BJ (cell line): Measurements from ENCODE around the gene REX1BD. TPM values are rescaled to one million over a fixed set of nuclear protein-coding genes. Genes with fewer than 3 reads are reported as not detected.

Source experiments
- CTCF ChIA-PET: fragments of 350-600 bp; formaldehyde crosslinking; extraction: SDS; loops from one replicate; lab custom pipeline; 2021; ENCODE audit warnings: antibody characterized with exemption, inconsistent platforms; lab: Yijun Ruan, JAX
- POLR2A ChIA-PET: fragments of 300-600 bp; sonication (Branson Sonifier 250); formaldehyde crosslinking; extraction: SDS; loops from one replicate; lab custom pipeline; 2021; ENCODE audit warnings: antibody characterized with exemption; lab: Charles Lee
- DNase-seq: peaks from one replicate; pipeline ENCODE4 v3.0.0-alpha.2; 2011; ENCODE audit warnings: low read depth
- H3K27me3 ChIP-seq: 2 replicates; pipeline ENCODE4 v1.6.0; 2011; ENCODE audit warnings: low read length; ENCODE audit not compliant: control insufficient read depth, insufficient read depth
- H3K36me3 ChIP-seq: 2 replicates; pipeline ENCODE4 v1.5.1; 2011; ENCODE audit warnings: low read length; ENCODE audit not compliant: control insufficient read depth, insufficient read depth
- H3K4me3 ChIP-seq: 2 replicates; pipeline ENCODE4 v1.5.1; 2011; ENCODE audit warnings: low read depth, mild to moderate bottlenecking, control low read depth, low read length
- polyA plus RNA-seq: library from polyadenylated mRNA; depleted of rRNA; stranded (reverse); fragments of >200 nt; gene quantifications from 2 replicates; pipeline ENCODE4 v1.2.3, GENCODE V29; 2011
- TF ChIP-seq, protein P1 (sequence below): IDR thresholded peaks from 2 replicates; pipeline ENCODE4 v1.5.1; 2011; ENCODE audit warnings: low read depth, mild to moderate bottlenecking, control low read depth, inconsistent platforms, low read length, moderate library complexity; ENCODE audit not compliant: insufficient read depth

Gene REX1BD
- polyA plus RNA-seq, 1 experiment, result 24.3 TPM

DNA sequence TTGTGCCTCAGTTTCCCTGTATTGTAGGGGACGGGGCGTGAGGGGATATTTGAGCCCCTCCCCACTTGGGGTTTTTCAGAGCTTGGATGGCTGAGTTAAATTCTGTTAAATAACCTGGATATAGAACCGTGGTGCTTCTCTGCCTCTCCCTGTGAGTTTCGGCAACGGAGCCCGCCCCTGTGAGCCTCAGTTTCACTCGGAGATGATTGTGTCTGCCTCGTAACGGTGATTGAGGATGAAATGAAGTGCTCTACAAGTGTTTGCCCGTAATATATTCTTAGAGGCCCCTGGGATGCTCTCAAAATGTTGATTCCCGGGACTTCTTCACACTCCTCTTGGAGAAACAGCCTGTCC is 30.4 kb upstream of the REX1BD start:
- ChIA-PET POLR2A (interaction anchor here (0.6 kb wide), 2 partner anchors 29 to 37 kb away, joined by 3 to 10 read pairs; partner anchors contain the start of gene ELL), CTCF (interaction anchor here (0.6 to 2.3 kb wide), 10 partner anchors 11 to 429 kb away, joined by 3 to 10 read pairs (median 4); partner anchors contain the start of genes REX1BD, UBA52 and UPF1)
- Histone ChIP-seq H3K27me3 (no peaks in the 10 kb centered on the region), H3K36me3 (peaks cover 3% of the 10 kb centered on the region; the same call in 1 of the 2 replicates), H3K4me3 (peak overlapping the region; percentile 93)
- no peak for DNase-seq
- TF ChIP-seq, protein P1, sequence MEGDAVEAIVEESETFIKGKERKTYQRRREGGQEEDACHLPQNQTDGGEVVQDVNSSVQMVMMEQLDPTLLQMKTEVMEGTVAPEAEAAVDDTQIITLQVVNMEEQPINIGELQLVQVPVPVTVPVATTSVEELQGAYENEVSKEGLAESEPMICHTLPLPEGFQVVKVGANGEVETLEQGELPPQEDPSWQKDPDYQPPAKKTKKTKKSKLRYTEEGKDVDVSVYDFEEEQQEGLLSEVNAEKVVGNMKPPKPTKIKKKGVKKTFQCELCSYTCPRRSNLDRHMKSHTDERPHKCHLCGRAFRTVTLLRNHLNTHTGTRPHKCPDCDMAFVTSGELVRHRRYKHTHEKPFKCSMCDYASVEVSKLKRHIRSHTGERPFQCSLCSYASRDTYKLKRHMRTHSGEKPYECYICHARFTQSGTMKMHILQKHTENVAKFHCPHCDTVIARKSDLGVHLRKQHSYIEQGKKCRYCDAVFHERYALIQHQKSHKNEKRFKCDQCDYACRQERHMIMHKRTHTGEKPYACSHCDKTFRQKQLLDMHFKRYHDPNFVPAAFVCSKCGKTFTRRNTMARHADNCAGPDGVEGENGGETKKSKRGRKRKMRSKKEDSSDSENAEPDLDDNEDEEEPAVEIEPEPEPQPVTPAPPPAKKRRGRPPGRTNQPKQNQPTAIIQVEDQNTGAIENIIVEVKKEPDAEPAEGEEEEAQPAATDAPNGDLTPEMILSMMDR, result no peak

DNA sequence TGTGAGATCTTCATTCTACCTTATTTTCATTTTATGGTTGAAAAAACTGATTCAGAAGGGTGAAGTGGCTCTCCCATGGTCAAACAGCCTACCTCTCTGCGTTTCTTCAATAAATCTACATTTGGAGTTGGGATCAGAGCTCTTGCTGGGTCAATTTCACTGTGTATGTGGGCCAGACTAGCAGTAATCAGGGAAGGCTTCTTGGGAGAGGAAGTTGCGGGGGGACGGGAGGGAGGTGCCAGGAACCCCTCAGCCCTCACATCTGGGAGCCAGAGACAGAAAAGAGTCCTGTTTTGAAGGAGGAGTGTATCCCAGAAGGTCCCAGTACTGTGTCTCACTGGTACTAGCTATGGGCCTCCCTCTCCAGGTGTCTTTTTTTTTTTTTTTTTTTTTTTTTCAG is 30.0 kb upstream of the REX1BD start:
- no peak for DNase-seq
- ChIA-PET CTCF (interaction anchor here (0.6 to 1.9 kb wide), 7 partner anchors 10 to 108 kb away, joined by 3 to 8 read pairs (median 4); partner anchors contain the start of genes REX1BD and UBA52), POLR2A (interaction anchor here (0.6 kb wide), 2 partner anchors 28 to 37 kb away, joined by 3 to 10 read pairs; partner anchors contain the start of gene ELL)
- Histone ChIP-seq H3K4me3 (peak overlapping the region; percentile 93), H3K36me3 (peaks cover 3% of the 10 kb centered on the region; the same call in 1 of the 2 replicates), H3K27me3 (no peaks in the 10 kb centered on the region)
- TF ChIP-seq, protein P1, result no peak

DNA sequence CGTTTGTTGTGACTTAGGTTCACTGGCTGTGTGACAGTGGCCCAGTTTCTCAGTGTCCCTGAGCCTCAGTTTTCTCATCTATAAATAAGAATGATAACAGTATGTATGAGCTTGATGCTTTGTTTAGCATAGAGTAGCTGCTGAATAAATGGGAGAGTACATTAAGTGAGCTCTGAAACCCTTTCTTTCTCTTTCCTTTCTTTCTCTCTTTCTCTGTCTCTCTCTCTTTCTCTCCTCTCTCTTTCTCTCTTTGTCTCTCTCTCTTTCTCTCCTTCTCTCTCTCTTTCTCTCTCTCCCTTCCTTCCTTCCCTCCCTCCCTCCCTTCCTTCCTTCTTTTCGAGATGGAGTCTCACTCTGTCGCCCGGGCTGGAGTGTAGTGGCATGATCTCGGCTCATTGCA is 28.9 kb upstream of the REX1BD start:
- peaks cover 5% of the 10 kb centered on the region for H3K36me3 ChIP-seq
- no peak overlapping the region for H3K4me3 ChIP-seq
- TF ChIP-seq, protein P1, result no peak
- ChIA-PET POLR2A (no interaction called here), CTCF (interaction anchor here (0.7 to 1.2 kb wide), 3 partner anchors 9 to 109 kb away, joined by 3 to 6 read pairs (median 4); no protein-coding TSS in a partner anchor)
- DNase-seq, result no peak
- no peaks in the 10 kb centered on the region for H3K27me3 ChIP-seq

DNA sequence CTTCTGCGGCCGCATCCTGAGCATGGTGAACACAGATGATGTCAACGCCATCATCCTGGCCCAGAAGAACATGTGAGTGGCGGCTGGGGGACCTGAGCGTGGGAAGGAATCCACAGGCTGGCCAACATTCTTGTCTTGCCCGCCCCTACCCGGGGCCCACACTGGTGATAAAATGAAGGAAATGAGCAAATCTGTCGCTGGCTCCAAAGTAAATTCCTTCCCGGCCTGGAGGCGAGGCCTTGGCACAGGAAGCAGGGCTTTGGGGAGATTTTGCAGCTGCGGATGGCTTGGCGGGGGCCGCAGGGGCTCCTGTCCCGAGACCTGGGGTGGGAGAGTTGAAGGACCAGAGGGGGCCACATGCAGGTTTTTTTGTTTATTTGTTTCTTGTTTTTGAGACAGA is 26.5 kb upstream of the REX1BD start:
- H3K4me3 ChIP-seq, result no peak overlapping the region
- POLR2A ChIA-PET, result no interaction called here

DNA sequence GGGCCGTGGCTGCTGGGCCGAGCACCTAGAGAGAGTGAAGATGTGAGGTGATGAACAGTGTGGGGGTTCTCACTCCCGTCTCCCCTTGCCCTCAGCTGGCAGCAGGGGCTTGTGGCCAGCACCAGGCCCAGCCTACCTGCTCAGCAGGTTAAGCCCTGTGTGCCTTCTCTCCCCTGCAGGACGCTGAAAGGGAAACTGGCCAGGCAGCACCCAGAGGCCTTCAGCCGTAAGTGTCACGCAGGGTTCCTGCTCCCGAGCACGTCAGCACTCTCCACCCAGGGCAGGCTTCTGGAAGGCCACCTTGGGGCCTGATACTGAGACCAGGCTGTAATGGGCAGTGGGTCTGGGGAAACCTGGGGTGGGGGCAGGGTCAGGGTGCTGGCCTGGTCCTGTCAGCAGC is 21.6 kb upstream of the REX1BD start:
- POLR2A ChIA-PET, result no interaction called here
- TF ChIP-seq, protein P1, result no peak
- Histone ChIP-seq H3K36me3 (peaks cover 22% of the 10 kb centered on the region), H3K27me3 (no peaks in the 10 kb centered on the region), H3K4me3 (no peak overlapping the region)
- CTCF ChIA-PET, result no interaction called here
- no peak for DNase-seq

More for the DNA sequence above, 26.5 kb upstream of the REX1BD start:
- no peak for DNase-seq
- Histone ChIP-seq H3K27me3 (no peaks in the 10 kb centered on the region), H3K36me3 (peaks cover 13% of the 10 kb centered on the region)
- TF ChIP-seq, protein P1, result no peak
- CTCF ChIA-PET, result interaction anchor here (0.7 to 1.0 kb wide), 2 partner anchors 26 to 32 kb away, joined by 3 to 4 read pairs; no protein-coding TSS in a partner anchor
